ENCODE data around the gene SLC66A1. TPM values are rescaled to one million over a fixed set of nuclear protein-coding genes. Genes with fewer than 3 reads are reported as not detected.
A peak's percentile ranks its signal among the peaks of the same experiment; 100 is the strongest.

Gene SLC66A1
- total and polyA plus RNA-seq, 9 of the 15 experiments (the other 6 are each of a cell fraction or from before 2014, with no cell fraction given): 1.2 to 40.8 (median 18.6) TPM

GRCh38 chr1:19341201-19342061 is 29.3 kb downstream of the SLC66A1 start (continued):
- TF ChIP-seq, protein P1, sequence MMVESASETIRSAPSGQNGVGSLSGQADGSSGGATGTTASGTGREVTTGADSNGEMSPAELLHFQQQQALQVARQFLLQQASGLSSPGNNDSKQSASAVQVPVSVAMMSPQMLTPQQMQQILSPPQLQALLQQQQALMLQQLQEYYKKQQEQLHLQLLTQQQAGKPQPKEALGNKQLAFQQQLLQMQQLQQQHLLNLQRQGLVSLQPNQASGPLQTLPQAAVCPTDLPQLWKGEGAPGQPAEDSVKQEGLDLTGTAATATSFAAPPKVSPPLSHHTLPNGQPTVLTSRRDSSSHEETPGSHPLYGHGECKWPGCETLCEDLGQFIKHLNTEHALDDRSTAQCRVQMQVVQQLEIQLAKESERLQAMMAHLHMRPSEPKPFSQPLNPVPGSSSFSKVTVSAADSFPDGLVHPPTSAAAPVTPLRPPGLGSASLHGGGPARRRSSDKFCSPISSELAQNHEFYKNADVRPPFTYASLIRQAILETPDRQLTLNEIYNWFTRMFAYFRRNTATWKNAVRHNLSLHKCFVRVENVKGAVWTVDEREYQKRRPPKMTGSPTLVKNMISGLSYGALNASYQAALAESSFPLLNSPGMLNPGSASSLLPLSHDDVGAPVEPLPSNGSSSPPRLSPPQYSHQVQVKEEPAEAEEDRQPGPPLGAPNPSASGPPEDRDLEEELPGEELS (CRISPR knock-in tag; IDR thresholded peaks at IDR 0.05; ENCODE audit: borderline replicate concordance): no peak
- TF ChIP-seq TAF7 (tag; IDR thresholded peaks at IDR 0.05) (no peak), SREBF1 (IDR thresholded peaks at IDR 0.05; ENCODE audit: borderline replicate concordance, low read depth, low read length) (no peak), CBFA2T3 (IDR thresholded peaks at IDR 0.05) (no peak), HMGXB4 (CRISPR knock-in tag; IDR thresholded peaks at IDR 0.05) (peak; percentile 55; the same call in 1 of the 2 replicates), STAG1 (CRISPR knock-in tag; IDR thresholded peaks at IDR 0.05; ENCODE audit: borderline replicate concordance) (peak; percentile 26; the same call in 1 of the 2 replicates), STAT5A (IDR thresholded peaks at IDR 0.05; ENCODE audit: borderline replicate concordance, low read length) (no peak), GTF2F1 (IDR thresholded peaks at IDR 0.05; ENCODE audit: low read depth, low read length) (no peak), TEAD2 (tag; IDR thresholded peaks at IDR 0.05) (no peak), ZNF263 (CRISPR knock-in tag; IDR thresholded peaks at IDR 0.05; ENCODE audit: borderline replicate concordance) (peak; percentile 70; the same call in 1 of the 2 replicates), ZNF449 (CRISPR knock-in tag; IDR thresholded peaks at IDR 0.05) (no peak)
- TF ChIP-seq, protein P2, sequence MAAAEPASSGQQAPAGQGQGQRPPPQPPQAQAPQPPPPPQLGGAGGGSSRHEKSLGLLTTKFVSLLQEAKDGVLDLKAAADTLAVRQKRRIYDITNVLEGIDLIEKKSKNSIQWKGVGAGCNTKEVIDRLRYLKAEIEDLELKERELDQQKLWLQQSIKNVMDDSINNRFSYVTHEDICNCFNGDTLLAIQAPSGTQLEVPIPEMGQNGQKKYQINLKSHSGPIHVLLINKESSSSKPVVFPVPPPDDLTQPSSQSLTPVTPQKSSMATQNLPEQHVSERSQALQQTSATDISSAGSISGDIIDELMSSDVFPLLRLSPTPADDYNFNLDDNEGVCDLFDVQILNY (CRISPR knock-in tag; IDR thresholded peaks at IDR 0.05): no peak
- TF ChIP-seq, protein P3, sequence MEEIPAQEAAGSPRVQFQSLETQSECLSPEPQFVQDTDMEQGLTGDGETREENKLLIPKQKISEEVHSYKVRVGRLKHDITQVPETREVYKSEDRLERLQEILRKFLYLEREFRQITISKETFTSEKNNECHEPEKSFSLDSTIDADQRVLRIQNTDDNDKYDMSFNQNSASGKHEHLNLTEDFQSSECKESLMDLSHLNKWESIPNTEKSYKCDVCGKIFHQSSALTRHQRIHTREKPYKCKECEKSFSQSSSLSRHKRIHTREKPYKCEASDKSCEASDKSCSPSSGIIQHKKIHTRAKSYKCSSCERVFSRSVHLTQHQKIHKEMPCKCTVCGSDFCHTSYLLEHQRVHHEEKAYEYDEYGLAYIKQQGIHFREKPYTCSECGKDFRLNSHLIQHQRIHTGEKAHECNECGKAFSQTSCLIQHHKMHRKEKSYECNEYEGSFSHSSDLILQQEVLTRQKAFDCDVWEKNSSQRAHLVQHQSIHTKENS (CRISPR knock-in tag; IDR thresholded peaks at IDR 0.05): no peak
- TF ChIP-seq, protein P4, sequence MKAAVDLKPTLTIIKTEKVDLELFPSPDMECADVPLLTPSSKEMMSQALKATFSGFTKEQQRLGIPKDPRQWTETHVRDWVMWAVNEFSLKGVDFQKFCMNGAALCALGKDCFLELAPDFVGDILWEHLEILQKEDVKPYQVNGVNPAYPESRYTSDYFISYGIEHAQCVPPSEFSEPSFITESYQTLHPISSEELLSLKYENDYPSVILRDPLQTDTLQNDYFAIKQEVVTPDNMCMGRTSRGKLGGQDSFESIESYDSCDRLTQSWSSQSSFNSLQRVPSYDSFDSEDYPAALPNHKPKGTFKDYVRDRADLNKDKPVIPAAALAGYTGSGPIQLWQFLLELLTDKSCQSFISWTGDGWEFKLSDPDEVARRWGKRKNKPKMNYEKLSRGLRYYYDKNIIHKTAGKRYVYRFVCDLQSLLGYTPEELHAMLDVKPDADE (conservative IDR thresholded peaks at IDR 0.05; ENCODE audit: control insufficient read depth, low read depth, low read length): no peak

Measured in K562 (cell line).